ENCODE results near the gene DMBX1.

GRCh38 chr1:46477153-46477929 is 12.3 kb upstream of the DMBX1 start:
- no peak for TF ChIP-seq POLR2AphosphoS5 (IDR thresholded peaks at IDR 0.05; ENCODE audit: low read depth, low read length)
- peak; percentile 87 for TF ChIP-seq SMC3 (IDR thresholded peaks at IDR 0.05; ENCODE audit: low read depth, low read length)
- TF ChIP-seq CTCF (IDR thresholded peaks at IDR 0.05): peak; percentile 93
- no peak for TF ChIP-seq TAF1 (IDR thresholded peaks at IDR 0.05; ENCODE audit: borderline replicate concordance, low read depth, low read length)
- no peak for TF ChIP-seq TCF12 (IDR thresholded peaks at IDR 0.05)
- no peak for TF ChIP-seq EP300 (IDR thresholded peaks at IDR 0.05; ENCODE audit: borderline replicate concordance in 1 of 2, low read depth in 1 of 2, low read length in 1 of 2)
- TF ChIP-seq, protein P1, sequence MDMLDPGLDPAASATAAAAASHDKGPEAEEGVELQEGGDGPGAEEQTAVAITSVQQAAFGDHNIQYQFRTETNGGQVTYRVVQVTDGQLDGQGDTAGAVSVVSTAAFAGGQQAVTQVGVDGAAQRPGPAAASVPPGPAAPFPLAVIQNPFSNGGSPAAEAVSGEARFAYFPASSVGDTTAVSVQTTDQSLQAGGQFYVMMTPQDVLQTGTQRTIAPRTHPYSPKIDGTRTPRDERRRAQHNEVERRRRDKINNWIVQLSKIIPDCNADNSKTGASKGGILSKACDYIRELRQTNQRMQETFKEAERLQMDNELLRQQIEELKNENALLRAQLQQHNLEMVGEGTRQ (IDR thresholded peaks at IDR 0.05; ENCODE audit: borderline replicate concordance, low read depth, low read length): no peak
- TF ChIP-seq MEF2A (IDR thresholded peaks at IDR 0.05; ENCODE audit: borderline replicate concordance, low read depth): no peak
